Hepatocyte (in vitro differentiated cells): ENCODE measurements around the gene USP32.
"Not testable (repeated sequence)": the region's sequence is repeated elsewhere in the genome, so short reads cannot be mapped to it uniquely, and the experiment has no call there.

ENCODE experiments used
- EZH2 ChIP-seq: fragments of 200-600 bp; sonication (generic); IDR thresholded peaks from 2 replicates; pipeline ENCODE4 v1.6.1; 2016; ENCODE audit warnings: antibody characterized with exemption, mild to moderate bottlenecking, borderline replicate concordance
- TF ChIP-seq, protein P1 (sequence below): fragments of 200-600 bp; sonication (generic); IDR thresholded peaks from 2 replicates; pipeline ENCODE4 v1.5.1; 2016; ENCODE audit warnings: antibody characterized with exemption, mild to moderate bottlenecking; ENCODE audit not compliant: poor library complexity

DNA sequence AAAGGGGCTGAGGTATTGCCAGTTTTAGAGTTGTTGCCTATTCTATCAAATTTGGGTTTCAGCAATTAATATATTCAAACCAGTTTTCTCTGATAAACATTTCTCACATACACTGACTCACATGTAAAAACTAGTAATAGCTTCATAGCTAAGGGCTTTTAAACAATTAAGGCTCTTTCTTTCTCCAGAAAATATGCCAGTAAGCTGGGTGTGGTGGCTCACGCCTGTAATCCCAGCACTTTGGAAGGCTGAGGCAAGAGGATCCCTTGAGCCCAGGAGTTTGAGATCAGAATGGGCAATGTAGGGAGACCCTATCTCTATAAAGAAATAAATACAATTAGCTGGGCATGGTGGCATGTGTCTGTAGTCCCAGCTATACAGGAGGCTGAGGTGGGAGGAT is 193.3 kb downstream of the USP32 start:
- not testable (repeated sequence) for TF ChIP-seq EZH2
- TF ChIP-seq, protein P1, sequence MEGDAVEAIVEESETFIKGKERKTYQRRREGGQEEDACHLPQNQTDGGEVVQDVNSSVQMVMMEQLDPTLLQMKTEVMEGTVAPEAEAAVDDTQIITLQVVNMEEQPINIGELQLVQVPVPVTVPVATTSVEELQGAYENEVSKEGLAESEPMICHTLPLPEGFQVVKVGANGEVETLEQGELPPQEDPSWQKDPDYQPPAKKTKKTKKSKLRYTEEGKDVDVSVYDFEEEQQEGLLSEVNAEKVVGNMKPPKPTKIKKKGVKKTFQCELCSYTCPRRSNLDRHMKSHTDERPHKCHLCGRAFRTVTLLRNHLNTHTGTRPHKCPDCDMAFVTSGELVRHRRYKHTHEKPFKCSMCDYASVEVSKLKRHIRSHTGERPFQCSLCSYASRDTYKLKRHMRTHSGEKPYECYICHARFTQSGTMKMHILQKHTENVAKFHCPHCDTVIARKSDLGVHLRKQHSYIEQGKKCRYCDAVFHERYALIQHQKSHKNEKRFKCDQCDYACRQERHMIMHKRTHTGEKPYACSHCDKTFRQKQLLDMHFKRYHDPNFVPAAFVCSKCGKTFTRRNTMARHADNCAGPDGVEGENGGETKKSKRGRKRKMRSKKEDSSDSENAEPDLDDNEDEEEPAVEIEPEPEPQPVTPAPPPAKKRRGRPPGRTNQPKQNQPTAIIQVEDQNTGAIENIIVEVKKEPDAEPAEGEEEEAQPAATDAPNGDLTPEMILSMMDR = not testable (repeated sequence)
